H7 (cell line): ENCODE measurements around the gene LCN2. TPM values are rescaled to one million over a fixed set of nuclear protein-coding genes. Genes with fewer than 3 reads are reported as not detected.
"Not testable (repeated sequence)": the region's sequence is repeated elsewhere in the genome, so short reads cannot be mapped to it uniquely, and the experiment has no call there.

Experiments
- DNase-seq: peaks from one replicate; pipeline ENCODE4 v3.0.0; 2012
- H3K27me3 ChIP-seq: 2 replicates; pipeline ENCODE4 v1.6.0; 2011; ENCODE audit warnings: mild to moderate bottlenecking, low read length; ENCODE audit not compliant: control insufficient read depth, insufficient read depth
- H3K36me3 ChIP-seq: replicated peaks from 2 replicates; pipeline ENCODE4 v1.5.1; 2011; ENCODE audit warnings: low read length; ENCODE audit not compliant: control insufficient read depth, insufficient read depth
- H3K4me3 ChIP-seq: 2 replicates; pipeline ENCODE4 v1.5.1; 2011; ENCODE audit warnings: low read depth, mild to moderate bottlenecking, control low read depth, low read length, moderate library complexity; ENCODE audit not compliant: insufficient read depth
- total RNA-seq: library from RNA; depleted of rRNA; stranded (reverse); fragments of >200 nt; shearing (Covaris generic); gene quantifications from 2 replicates; pipeline ENCODE4 v1.2.3, GENCODE V29; 2014

Gene LCN2
- total RNA-seq, 1 experiment from 2014 or later = not detected

GRCh38 chr9:128178806-128179431 is 29.7 kb downstream of the LCN2 start:
- Histone ChIP-seq H3K36me3 (peaks cover 35% of the 10 kb centered on the region), H3K4me3 (no peak overlapping the region), H3K27me3 (no peaks in the 10 kb centered on the region)
- DNase-seq = no peak

GRCh38 chr9:128180001-128180400 is 30.7 kb downstream of the LCN2 start:
- no peaks in the 10 kb centered on the region for H3K27me3 ChIP-seq
- H3K36me3 ChIP-seq = peaks cover 35% of the 10 kb centered on the region
- no peak for DNase-seq
- no peak overlapping the region for H3K4me3 ChIP-seq

GRCh38 chr9:128180447-128180846 is 31.2 kb downstream of the LCN2 start:
- DNase-seq = no peak
- H3K27me3 ChIP-seq = no peaks in the 10 kb centered on the region
- H3K4me3 ChIP-seq = no peak overlapping the region
- peaks cover 35% of the 10 kb centered on the region for H3K36me3 ChIP-seq

GRCh38 chr9:128181480-128181879 is 32.2 kb downstream of the LCN2 start:
- not testable (repeated sequence) for H3K4me3 ChIP-seq, H3K27me3 ChIP-seq, DNase-seq
- peaks cover 29% of the 10 kb centered on the region for H3K36me3 ChIP-seq

- H3K4me3 ChIP-seq = no peak overlapping the region
Measured at GRCh38 chr9:128182893-128183588, 33.8 kb downstream of the LCN2 start.

GRCh38 chr9:128185979-128186965 is 37.0 kb downstream of the LCN2 start:
- no peak for DNase-seq
- Histone ChIP-seq H3K36me3 (peaks cover 11% of the 10 kb centered on the region), H3K4me3 (no peak overlapping the region), H3K27me3 (no peaks in the 10 kb centered on the region)

More at GRCh38 chr9:128182893-128183588, 33.8 kb downstream of the LCN2 start:
- no peak for DNase-seq
- no peaks in the 10 kb centered on the region for H3K27me3 ChIP-seq
- H3K36me3 ChIP-seq = peaks cover 24% of the 10 kb centered on the region

- no peak for DNase-seq
- H3K27me3 ChIP-seq = no peaks in the 10 kb centered on the region
- H3K36me3 ChIP-seq = peaks cover 11% of the 10 kb centered on the region
- H3K4me3 ChIP-seq = no peak overlapping the region
Measured at GRCh38 chr9:128187361-128187760, 38.1 kb downstream of the LCN2 start.

GRCh38 chr9:128188209-128188608 is 39.0 kb downstream of the LCN2 start:
- no peak for DNase-seq
- Histone ChIP-seq H3K36me3 (peaks cover 11% of the 10 kb centered on the region), H3K4me3 (no peak overlapping the region), H3K27me3 (no peaks in the 10 kb centered on the region)

GRCh38 chr9:128190013-128190412 is 40.8 kb downstream of the LCN2 start:
- Histone ChIP-seq H3K27me3 (no peaks in the 10 kb centered on the region), H3K36me3 (peaks cover 11% of the 10 kb centered on the region), H3K4me3 (no peak overlapping the region)
- DNase-seq = no peak

GRCh38 chr9:128190516-128191405 is 41.5 kb downstream of the LCN2 start:
- peak; percentile 74 for DNase-seq
- H3K36me3 ChIP-seq = peaks cover 11% of the 10 kb centered on the region
- peak overlapping the region; percentile 85 for H3K4me3 ChIP-seq
- no peaks in the 10 kb centered on the region for H3K27me3 ChIP-seq

GRCh38 chr9:128191406-128192046 is 42.3 kb downstream of the LCN2 start, which contains the start of gene CIZ1:
CIZ1 (minus strand) TSS chr9:128191572; CDS start chr9:128190857, 715 bp downstream.
- H3K4me3 ChIP-seq = peak within 1 kb of the TSS; percentile 85
- peak; percentile 98 for DNase-seq
- H3K36me3 ChIP-seq = peaks cover 9% of the 10 kb centered on the region
- no peaks in the 10 kb centered on the region for H3K27me3 ChIP-seq

- no peak for DNase-seq
- H3K36me3 ChIP-seq = peaks cover 7% of the 10 kb centered on the region
- H3K4me3 ChIP-seq = no peak overlapping the region
- no peaks in the 10 kb centered on the region for H3K27me3 ChIP-seq
Measured at GRCh38 chr9:128192601-128193371, 43.5 kb downstream of the LCN2 start.
